Panc1 (cell line): ENCODE measurements around the gene ZDHHC9. TPM values are rescaled to one million over a fixed set of nuclear protein-coding genes. Genes with fewer than 3 reads are reported as not detected.

Source experiments
- ATAC-seq: fragments of 200-7000 bp; cut with Tn5 transposase; 2 replicates; pipeline ENCODE4 v1.9.1; 2020; ENCODE audit warnings: mild to moderate bottlenecking, moderate library complexity
- BruUV-seq: library from RNA; stranded (reverse); fragments of 400-500 nt; replicated peaks from 2 replicates; lab custom pipeline; 2021; lab: Mats Ljungman, UMichigan
- CTCF ChIA-PET: fragments of 300-600 bp; sonication (Branson Sonifier 250); formaldehyde crosslinking; loops from one replicate; lab custom pipeline; 2022; ENCODE audit warnings: antibody characterized with exemption; lab: Charles Lee
- POLR2A ChIA-PET: fragments of 300-600 bp; sonication (Branson Sonifier 250); formaldehyde crosslinking; loops from one replicate; lab custom pipeline; 2022; ENCODE audit warnings: antibody characterized with exemption; lab: Charles Lee
- DNase-seq: peaks from one replicate; pipeline ENCODE4 v3.0.0-alpha.2; 2010; ENCODE audit warnings: low read depth, low spot score
- H3K27ac ChIP-seq: 2 replicates; pipeline ENCODE4 v1.5.1; 2011; ENCODE audit warnings: mild to moderate bottlenecking, low read length, inconsistent platforms
- H3K27me3 ChIP-seq: fragments of 200-500 bp; sonication (Bioruptor generic); 2 replicates; pipeline ENCODE4 v1.6.0; 2014; ENCODE audit warnings: low read length, inconsistent platforms; ENCODE audit not compliant: control insufficient read depth, insufficient read depth
- H3K36me3 ChIP-seq: fragments of 200-500 bp; sonication (Bioruptor generic); 2 replicates; pipeline ENCODE4 v1.5.1; 2014; ENCODE audit warnings: inconsistent platforms, mild to moderate bottlenecking, low read length, moderate library complexity; ENCODE audit not compliant: control insufficient read depth, insufficient read depth
- H3K4me1 ChIP-seq: 2 replicates; pipeline ENCODE4 v1.5.1; 2011; ENCODE audit warnings: inconsistent platforms, mild to moderate bottlenecking, low read length, moderate library complexity; ENCODE audit not compliant: control insufficient read depth, insufficient read depth
- H3K4me3 ChIP-seq, 2 experiments: 2 replicates each; pipeline ENCODE4 v1.5.1; 2011 to 2012; ENCODE audit warnings: low read depth in 2 of 2, low read length in 2 of 2, mild to moderate bottlenecking in 2 of 2, inconsistent platforms in 1 of 2, moderate library complexity in 1 of 2
- H3K9me3 ChIP-seq: fragments of 200-500 bp; sonication (Bioruptor generic); 2 replicates; pipeline ENCODE4 v1.5.1; 2014; ENCODE audit warnings: low read depth, mild to moderate bottlenecking, inconsistent platforms, low read length, moderate library complexity; ENCODE audit not compliant: control insufficient read depth, insufficient read depth
- CTCF ChIP-seq: fragments of 450-650 bp; IDR thresholded peaks from 2 replicates; pipeline ENCODE4 v1.5.1; 2017; ENCODE audit warnings: mild to moderate bottlenecking
- POLR2AphosphoS5 ChIP-seq: IDR thresholded peaks from 2 replicates; pipeline ENCODE4 v1.6.1; 2012; ENCODE audit warnings: mild to moderate bottlenecking, low read depth, low read length, moderate library complexity
- REST ChIP-seq, 2 experiments: IDR thresholded peaks; 2 replicates each; pipeline ENCODE4 v1.6.1; 2011 to 2012; ENCODE audit warnings: low read depth in 2 of 2, control low read depth in 1 of 2, low read length in 1 of 2, mild to moderate bottlenecking in 1 of 2, moderate library complexity in 1 of 2; ENCODE audit not compliant: insufficient read depth in 1 of 2
- SIN3A ChIP-seq: IDR thresholded peaks from 2 replicates; pipeline ENCODE4 v1.6.1; 2012; ENCODE audit warnings: low read depth, mild to moderate bottlenecking, low read length, moderate library complexity, borderline replicate concordance; ENCODE audit not compliant: insufficient read depth
- TCF7L2 ChIP-seq: IDR thresholded peaks from 2 replicates; pipeline ENCODE4 v1.6.1; 2011; ENCODE audit warnings: mild to moderate bottlenecking, low read depth, low read length, inconsistent platforms
- in situ Hi-C: cut with HindIII; loops from 2 replicates; pipeline ENCODE4 v1.10.0; 2016; ENCODE audit warnings: low sequenced_read_pairs, low pct_unique_long_range_greater_than_20kb
- intact Hi-C: fragments of 100-400 bp; cut with micrococcal nuclease; formaldehyde crosslinking; loops from one replicate; pipeline ENCODE4 v1.10.0; 2022; ENCODE audit not compliant: unreplicated experiment
- total RNA-seq: library from RNA; stranded (reverse); gene quantifications from one replicate; pipeline ENCODE4 v1.2.1, GENCODE V29; 2021; ENCODE audit not compliant: unreplicated experiment

The ZDHHC9 gene
- total RNA-seq, 1 experiment from 2014 or later: 57.2 TPM

GRCh38 chrX:129771266-129771995, 72.3 kb downstream of the ZDHHC9 start:
- ChIA-PET CTCF (no interaction called here), POLR2A (no interaction called here)
- H3K4me1 ChIP-seq: no peaks in the 10 kb centered on the region
- in situ Hi-C loops: no loop called here
- ATAC-seq (no peak), DNase-seq (no peak)
- no peak for TF ChIP-seq POLR2AphosphoS5
- TF ChIP-seq SIN3A: no peak
- TF ChIP-seq TCF7L2: no peak
- no peak for TF ChIP-seq REST (IDR thresholded peaks at IDR 0.05; ENCODE audit: insufficient read depth in 1 of 2, low read depth in 2 of 2, low read length in 1 of 2)
- TF ChIP-seq CTCF: no peak
- H3K9me3 ChIP-seq: no peaks in the 10 kb centered on the region
- H3K36me3 ChIP-seq: no peaks in the 10 kb centered on the region
- H3K27me3 ChIP-seq: no peaks in the 10 kb centered on the region
- no peak overlapping the region for H3K4me3 ChIP-seq
- no peak overlapping the region for H3K27ac ChIP-seq
- BruUV-seq: no TSS peak
- intact Hi-C loops: no loop called here

GRCh38 chrX:129769467-129770154, 74.1 kb downstream of the ZDHHC9 start:
- ChIA-PET POLR2A (no interaction called here), CTCF (no interaction called here)
- Histone ChIP-seq H3K27me3 (no peaks in the 10 kb centered on the region), H3K9me3 (no peaks in the 10 kb centered on the region), H3K4me3 (no peak overlapping the region), H3K36me3 (no peaks in the 10 kb centered on the region), H3K27ac (no peak overlapping the region), H3K4me1 (no peaks in the 10 kb centered on the region)
- intact Hi-C loops: no loop called here
- ATAC-seq (no peak), DNase-seq (no peak)
- in situ Hi-C loops: no loop called here
- BruUV-seq: no TSS peak
- no peak for TF ChIP-seq POLR2AphosphoS5
- TF ChIP-seq REST (IDR thresholded peaks at IDR 0.05; ENCODE audit: insufficient read depth in 1 of 2, low read depth in 2 of 2, low read length in 1 of 2): no peak
